ENCODE measurements around the gene EDEM1.
A peak's percentile ranks its signal among the peaks of the same experiment; 100 is the strongest.
"Not testable (repeated sequence)": the region's sequence is repeated elsewhere in the genome, so short reads cannot be mapped to it uniquely, and the experiment has no call there.

The EDEM1 gene

DNA sequence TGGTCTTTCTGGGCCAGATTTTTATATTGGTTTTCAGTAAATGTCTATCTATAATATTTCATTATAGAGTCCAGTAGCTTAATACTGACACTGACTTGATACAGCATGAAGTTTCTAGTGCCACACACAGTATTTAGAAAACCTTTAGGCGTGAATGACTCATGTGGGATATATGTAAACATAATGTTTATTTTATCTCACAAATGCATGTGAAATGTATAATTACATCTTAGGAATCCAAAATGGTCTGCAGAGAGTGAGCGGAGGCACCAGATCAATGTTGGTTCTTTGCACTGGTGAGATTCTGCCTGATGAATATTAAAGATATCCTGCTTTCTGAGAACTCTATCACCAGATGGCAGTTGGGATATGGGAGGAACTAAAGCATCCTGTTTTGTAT is 8.5 kb upstream of the EDEM1 start:
- not testable (repeated sequence) for DNase-seq

DNA sequence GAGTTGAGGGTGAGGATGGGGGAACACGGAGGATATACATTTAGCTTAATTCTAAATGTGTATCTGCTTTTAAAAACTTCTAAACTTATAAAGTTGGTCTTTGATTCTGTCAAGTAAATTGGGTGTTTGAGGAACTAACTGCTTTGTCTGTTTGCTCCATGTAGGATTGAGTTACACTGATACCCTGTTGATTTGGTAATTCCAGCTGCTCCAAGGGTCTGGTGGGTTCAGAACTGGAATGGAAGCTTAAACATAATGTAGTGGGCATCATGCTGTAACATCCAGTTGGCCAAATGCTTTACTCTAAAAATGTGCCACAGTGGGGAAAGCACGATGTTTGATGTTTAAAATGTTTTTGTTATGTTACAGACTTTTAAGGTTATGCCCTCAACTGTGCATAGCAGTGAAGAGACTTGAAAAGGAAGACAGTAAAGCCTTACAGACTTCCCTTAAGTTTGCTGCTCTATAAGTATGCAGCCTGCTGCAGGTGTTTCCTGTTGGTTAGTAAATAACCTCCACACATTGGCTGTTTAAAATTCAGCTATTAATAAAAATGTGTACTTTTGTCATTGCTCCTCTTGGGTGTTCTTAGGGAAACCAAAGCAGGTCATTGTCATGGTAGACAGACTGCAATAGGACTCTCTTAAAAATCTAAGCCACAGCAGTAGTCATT is 5.9 kb upstream of the EDEM1 start:
- peak; percentile 61 for DNase-seq

DNA sequence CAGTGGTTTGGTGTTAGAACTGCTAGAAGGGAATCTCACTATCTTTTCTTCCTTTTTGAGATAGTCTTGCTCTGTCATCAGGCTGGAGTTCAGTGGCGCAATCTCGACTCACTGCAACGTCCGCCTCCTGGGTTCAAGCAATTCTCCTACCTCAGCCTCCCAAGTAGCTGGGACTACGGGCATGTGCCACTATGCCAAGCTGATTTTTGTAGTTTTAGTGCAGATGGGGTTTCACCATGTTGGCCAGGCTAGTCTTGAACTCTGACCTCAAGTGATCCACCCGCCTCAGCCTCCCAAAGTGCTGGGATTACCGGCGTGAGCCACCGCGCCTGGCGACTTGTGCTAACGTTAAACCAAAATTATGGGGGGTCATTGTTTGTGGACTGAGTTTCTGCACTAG is 3.8 kb upstream of the EDEM1 start:
- peak; percentile 38 for DNase-seq

DNA sequence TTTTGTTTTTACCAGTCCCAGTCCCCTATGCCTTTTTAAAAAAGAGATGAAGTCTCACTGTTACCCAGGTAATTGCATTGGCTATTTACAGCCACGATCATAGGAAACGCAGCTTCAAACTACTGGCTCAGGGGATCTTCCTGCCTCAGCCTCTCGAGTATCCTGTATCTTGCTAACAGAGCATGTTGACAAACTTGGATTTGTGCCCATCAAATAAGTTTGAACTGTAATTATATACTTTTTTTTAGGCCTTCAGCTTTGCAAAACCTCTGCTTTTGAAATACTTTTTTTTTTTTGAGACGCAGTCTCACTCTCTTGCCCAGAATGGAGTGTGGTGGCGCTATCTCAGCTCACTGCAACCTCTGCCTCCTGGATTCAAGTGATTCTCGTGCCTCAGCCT is 3.0 kb upstream of the EDEM1 start:
- DNase-seq: no peak

DNA sequence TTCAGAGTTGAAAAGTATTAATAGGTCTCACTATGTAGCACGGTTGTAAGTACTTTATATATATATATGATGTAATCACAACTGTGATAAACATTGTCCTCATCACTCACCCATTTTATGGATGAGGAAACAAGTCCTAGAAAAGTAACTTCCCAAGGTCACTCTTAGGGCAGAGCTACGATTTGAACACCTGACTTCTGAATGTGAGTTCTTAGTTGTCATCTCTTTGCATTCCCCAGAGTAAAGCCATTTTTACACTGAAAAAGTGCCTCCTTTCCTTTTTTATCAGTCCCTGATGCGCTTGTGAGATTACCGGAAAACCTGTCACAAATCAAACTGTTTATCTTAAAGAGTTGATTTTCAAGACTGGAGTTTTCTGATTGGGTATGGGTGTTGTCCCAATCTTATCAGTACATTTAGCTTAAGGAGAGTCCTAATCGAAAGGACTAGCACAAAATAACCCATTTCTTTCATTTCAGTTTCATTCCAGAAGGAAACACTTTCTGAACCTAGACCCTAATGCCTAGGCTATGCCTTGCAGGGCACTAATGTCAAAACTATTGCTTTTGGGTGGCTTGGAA is 2.3 kb upstream of the EDEM1 start:
- no peak for DNase-seq

DNA sequence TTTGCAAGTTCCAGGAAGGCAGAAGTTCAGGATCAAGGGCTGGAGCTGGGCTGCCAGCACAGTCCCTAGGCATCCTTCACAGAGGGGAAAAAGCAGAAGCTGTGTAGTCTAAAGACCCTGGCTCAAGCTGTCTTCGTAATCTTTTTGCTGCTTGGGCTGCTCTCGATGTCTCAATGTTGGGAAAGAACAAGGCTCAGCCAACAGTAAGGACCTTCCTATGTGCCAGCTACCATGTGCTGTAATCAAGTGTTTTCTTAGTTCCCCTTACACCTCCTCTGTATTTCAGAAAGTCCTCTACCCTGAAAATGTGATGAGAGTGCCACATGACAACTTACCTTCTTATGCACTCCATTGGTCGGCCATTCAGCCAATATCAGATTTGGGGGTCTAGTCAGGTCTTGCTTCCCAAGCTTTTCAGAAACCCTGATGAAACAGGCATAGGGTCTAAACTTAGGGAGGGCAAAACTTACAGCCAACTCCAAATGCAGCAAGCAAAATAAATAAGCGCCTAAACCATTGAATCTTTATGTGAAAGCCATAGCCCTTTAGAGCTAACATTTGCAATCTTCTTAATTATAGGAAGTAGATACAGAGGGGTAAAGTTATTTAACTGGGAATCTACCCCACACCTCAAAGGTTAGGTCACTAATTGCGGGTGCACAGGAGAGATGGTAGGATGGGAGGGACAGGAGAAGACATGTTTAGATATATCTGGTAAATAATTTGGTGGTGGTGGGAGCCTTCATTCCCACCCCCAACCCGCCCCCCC is 1.2 kb upstream of the EDEM1 start:
- peak; percentile 98 for DNase-seq

DNA sequence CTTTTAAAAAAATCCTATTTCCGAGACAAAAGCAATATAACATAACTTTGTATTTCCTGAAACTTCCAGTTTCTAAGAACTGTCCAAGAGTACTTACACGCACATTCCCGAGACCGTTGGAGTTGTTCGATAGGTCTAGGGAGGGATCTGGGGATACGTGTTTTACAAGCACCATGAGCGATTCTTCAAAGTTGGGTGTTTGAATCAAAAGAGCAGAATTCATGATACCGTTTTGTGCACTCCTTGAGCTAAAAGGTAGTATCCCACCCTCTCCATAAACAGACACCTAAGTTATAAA is 700 bp upstream of the EDEM1 start:
- DNase-seq: no peak

DNA sequence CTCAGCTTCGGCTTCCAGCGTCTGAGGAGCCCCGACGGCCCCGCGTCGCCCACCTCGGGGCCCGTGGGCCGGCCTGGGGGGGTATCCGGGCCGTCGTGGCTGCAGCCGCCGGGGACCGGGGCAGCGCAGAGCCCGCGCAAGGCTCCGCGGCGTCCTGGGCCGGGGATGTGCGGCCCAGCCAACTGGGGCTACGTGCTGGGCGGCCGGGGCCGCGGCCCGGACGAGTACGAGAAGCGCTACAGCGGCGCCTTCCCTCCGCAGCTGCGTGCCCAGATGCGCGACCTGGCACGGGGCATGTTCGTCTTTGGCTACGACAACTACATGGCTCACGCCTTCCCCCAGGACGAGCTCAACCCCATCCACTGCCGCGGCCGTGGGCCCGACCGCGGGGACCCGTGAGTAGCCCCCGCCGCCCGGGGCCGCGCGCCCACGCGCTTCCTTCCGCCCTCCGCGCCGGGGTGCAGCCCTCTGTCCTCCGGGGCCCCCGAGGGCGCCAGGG is 462 bp downstream of the EDEM1 start:
- DNase-seq: no peak

DNA sequence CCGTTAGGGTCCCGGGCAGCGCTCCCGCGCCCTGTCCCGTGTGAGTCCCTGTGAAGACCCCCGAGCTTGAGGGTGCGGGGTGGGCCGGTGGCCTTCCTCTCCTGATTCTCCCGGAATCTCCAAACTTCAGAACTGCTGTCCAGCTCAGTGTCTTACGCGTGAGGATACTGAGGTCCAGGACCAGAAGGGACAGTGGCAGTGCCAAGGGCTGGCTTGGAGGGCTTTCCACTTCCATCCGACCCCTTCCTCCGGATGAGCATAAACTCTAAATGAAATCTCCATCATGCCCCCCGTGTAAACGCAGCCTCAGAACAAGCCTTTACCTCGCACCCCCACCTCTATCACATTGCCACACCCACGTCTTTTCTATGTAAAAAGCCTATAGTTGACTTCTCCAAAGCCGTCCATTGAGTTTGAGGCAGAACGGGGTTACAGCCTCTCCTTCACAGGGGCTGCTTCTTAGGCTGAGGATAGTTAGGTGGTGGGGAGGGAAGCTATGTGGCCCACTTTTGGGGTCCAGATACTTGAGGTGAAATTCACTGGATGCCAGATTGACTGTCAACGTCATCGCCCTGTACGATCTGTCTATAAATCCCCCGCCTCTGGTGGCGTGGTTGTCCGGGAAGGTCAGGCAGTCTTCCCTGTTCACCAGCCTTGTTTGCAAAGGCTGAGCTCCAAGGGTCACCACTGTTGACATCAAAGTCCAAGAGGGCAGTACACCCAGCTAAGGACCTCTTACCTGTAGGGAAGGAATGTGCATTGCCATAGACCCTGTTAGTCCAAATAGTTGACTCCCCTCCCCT is 1.1 kb downstream of the EDEM1 start:
- DNase-seq: peak; percentile 64

DNA sequence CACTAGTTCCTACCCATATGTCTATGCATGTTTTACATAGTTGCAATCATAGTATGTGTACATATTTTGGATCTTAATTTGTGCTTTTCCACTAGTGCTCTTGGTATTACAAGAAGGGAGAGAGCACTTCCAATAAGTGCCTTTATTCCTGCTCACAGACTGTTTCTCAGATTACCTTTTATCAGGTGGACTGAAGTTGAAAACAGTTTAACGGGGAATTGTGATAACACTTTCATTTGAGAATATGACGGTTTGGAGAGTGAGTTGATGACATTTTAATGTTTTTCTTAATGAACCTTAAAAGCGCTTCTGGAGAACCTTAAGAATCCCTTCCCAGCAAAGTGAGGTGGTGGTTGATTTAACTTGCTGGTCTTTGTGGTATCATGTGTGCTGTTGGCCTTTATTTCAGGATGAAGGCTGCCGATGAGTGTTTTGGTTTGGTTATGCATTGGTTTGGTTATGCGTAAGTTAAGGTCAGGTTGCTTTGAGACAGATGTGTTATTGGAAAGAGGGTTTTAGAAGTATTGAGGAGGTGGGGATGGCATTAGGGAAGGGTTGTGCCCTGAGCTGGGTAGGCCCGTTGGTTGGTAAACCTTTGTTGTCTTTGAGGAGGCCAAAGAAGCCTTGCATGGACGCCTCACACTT is 2.8 kb downstream of the EDEM1 start:
- DNase-seq: no peak

DNA sequence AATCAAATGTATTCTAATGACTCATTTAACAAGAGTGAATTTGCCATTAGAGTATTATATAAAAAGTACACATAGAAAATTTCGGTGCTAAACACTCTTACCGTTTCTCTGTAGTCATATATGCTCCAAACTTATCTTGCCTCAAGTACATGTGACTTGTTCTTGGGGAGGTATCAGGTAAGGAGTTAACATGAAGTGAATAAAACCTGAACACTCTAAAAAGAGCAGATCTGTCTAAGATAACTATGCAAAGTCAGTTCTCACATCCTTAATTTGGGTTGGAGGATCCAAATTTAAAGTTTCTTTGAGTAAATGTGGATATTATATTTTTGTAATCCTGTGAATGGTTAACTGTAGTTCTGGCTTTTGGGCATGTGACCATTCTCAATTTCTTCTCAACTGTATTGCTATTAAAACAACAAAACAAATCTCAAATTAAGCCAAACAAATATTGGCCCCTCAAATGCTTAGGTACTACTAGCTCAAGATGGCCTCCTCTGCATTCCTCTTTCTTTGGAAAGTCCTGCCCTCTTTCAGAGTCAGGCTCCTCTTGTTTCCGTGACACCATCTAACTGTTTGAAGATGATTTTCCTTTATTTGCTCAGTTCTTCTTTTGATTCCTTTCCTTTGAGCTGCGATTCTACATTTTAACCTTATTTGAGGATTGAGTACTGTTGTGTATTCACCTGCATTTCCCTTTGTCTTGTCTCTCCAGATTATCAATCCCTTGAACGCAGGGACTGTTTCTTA is 4.2 kb downstream of the EDEM1 start:
- DNase-seq: no peak

DNA sequence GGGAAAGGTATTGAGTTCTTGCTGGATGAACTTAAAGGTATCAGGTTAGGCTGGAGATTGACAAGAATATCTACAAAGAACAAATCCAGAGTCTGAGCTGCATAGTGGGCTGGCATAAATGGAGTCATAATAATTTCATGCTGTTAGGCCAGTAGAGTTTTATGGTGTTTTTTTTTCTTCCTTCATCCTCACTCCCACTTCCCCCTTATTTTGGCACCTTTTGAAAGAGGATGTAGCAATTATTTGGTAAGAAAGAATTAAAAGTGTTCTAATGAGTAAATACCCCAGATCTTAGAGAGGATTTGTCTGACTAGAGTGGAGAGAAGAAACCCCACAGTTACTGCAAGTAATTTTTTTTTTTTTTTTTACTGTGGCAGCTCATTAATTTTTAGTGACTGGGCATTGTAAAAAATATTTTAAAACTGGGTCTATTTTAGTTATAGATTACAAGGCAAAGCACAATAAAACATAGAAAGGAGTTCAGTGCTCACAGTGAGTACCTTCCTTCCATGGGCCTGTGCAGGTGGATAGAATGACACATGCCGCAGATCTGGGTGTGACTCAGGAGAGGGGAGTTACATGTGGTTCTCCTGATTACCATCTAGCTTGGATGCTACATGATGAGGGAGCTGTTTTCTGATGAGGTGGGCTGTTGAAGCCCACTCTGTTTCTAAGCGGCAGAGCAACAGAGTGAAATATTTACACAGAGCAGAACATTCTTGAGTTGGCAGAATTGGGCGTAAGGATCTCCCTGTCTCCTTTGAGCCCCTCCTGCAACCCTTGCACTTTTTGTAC is 5.3 kb downstream of the EDEM1 start:
- DNase-seq: peak; percentile 75

DNA sequence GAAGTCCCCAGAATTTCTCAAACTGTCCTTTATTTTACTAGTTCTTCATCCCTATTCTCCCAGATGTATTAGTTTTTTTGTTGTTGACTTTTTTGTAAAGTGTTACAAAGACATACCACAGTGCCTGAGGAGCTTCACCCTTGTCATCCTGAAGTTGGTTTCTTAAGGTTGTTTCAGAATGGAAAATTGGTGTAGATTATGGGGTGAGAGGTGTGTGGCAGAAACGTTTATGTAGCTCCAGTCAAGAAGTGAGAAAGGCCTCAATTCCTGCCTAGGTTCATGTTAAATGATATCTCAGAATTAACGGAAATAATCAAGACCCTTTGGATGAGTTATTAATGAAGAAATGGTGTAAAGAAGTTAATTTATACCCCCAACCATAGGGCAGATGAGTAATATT is 6.8 kb downstream of the EDEM1 start:
- DNase-seq: no peak

DNA sequence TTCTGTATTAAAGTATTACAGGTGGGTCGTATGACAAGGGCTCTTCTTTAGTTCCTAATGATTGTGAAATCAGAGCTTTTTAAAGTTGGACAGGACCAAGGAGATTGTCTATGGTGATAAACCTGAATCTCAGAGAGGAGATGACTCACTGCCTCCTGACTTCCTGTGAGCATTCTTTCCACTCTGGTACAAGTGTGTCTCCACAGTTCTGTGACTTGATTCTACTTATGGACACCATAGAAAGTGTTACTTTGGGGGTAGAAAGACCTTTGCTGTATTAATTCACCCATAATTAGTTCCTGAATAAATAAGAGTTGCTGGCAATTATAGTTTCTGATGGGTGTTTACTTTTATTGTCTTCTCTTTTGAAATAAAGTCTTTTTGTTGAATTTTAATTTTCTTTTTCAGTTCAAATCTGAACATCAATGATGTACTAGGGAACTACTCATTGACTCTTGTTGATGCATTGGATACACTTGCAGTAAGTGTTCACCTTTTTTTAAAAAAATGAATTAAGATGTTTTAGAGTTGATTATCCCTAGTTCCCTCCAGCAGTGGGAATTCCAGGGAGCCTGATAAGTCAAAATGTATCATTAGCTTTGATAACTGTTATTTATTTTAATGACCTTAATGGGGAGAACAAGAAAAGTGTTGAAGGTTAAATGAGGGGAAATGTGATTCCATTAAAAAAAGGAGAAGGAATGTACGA is 7.4 kb downstream of the EDEM1 start:
- DNase-seq: peak; percentile 68

DNA sequence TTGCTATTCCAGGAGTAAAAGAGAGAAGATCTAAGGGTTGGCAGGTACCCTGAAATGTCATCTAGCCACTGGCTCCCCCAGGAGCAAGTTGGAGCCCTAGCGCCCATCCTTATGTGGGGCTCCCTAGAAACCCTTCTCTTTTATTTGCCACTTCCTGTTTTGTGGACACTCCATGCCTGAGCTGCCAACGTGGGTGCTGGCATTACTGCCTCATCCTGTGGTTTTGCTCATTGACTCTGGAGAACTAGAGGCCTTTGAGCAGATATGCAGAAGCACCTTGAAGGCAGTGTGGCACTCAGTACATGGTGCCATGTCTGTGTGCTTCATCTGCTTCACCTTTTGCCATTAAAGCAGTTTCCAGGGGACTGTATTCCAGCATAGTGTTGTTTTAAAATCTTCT is 8.1 kb downstream of the EDEM1 start:
- DNase-seq: peak; percentile 91

DNA sequence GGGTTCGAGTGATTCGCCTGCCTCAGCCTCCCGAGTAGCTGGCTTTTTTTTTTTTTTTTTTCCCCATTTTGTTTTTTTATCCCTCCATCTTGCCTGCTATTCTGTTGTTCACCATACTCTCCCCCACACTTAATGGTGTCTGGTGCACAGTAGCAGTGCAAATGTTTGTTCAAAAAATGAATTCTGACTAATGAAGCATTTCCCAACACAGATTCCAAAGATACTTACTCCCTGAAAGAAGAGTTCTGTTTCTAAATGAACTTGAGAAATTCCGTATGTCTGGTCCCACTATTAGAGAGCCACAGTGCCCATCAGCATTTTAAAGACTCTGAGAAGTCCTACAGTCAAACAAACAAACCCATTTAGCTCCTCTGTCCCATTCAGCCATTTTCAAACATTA is 9.5 kb downstream of the EDEM1 start:
- DNase-seq: no peak

DNA sequence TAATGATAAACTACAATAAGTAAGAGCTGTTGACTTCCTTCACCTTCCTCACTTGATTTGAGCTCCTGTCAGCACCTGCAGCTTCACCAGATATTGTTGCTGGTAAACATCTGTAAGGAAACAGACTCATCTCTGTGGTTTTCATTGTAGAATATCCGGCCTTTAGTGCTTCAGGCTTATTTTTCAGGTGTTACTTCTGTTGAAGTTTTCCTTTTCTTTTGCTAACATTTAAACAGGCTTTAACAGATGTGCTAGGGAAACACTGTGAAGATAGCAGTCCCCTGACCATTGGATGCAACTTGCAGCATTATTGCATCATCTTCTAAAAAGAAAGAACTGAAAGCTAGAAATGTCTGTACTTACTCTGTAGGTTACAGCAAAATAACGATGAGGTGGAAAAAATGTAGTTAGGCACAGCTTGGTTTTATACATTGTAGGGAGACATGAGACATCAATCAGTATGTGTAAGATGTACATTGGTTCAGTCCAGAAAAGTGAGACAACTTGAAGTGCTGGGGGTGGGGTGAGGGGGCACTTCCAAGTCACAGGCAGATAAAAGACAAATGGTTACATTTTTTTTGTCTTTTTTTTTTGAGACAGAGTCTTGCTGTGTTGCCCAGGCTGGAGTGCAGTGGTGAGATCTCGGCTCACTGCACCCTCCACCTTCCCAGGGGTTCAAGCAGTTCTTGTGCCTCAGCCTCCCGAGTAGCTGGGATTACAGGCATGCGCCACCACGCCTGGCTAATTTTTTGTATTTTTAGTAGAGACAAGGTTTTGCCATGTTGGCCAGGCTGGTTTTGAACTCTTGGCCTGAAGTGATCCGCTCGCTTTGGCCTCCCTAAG is 10.2 kb downstream of the EDEM1 start:
- peak; percentile 96 for DNase-seq

DNA sequence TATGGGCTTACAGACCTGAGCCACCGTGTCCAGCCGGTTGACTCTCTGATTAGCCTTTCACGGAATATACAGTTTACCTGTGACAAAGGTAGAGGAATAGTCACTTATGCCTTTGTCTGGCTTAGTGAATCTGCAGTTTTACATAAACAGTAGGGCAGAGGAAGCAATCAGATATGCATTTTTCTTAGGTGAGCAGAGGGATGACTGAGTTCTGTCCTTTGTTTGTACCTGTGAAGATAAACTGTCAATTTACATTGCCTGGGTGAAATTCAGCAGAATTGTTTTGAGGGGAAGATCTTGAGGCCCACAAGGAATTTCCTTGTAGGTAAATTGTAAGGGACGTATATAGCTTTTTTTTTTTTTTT is 10.8 kb downstream of the EDEM1 start:
- no peak for DNase-seq

DNA sequence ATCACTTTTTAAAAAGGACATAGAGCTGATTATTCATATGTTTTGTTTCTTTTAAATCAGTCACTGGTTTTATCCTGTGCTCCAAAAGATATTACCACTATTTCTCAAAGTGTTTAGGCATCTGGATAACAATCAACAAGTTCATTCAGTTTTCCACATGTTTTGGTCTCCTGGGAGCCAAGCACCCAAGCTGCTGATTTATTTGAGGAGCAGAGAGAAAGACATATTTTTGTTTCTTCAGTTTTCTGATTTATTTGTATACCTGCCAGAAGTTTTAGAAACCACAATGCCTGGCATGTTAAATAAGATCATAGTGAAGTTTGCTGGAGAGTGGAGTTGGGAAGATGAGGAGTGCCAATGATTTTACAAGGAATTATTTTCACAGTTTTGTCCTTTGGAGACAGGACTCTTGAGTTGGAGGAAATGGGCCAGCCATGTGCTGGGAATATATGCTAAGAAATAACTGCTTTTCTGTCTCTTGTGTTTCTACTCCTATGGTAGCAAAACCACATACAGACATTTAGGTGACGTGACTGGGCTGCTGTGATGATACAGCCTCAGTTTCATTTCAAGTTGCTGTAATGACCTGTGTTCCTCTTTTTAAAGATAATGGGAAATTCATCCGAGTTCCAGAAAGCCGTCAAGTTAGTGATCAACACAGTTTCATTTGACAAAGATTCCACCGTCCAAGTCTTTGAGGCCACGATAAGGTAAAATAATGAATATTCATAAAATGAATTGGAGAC is 11.7 kb downstream of the EDEM1 start:
- peak; percentile 91 for DNase-seq

Data from MV-4-11 (cell line).